K562 (cell line): ENCODE measurements around the gene REM2. TPM values are rescaled to one million over a fixed set of nuclear protein-coding genes. Genes with fewer than 3 reads are reported as not detected.

Experiments
- ATAC-seq: fragments of 200-7000 bp; cut with Tn5 transposase; 3 replicates; pipeline ENCODE4 v1.9.1; 2020; ENCODE audit warnings: moderate library complexity
- BruUV-seq: library from RNA; stranded (reverse); fragments of 400-500 nt; replicated peaks from 2 replicates; lab custom pipeline; 2021; lab: Mats Ljungman, UMichigan
- CTCF ChIA-PET: fragments of 300-600 bp; formaldehyde crosslinking; extraction: SDS; loops from one replicate; lab custom pipeline; 2021; ENCODE audit warnings: low intra/inter-chr PET ratio; lab: Yijun Ruan, JAX
- POLR2A ChIA-PET: fragments of 300-600, 350-650 bp; sonication (Branson Sonifier 250); formaldehyde crosslinking; extraction: SDS; loops from one replicate; lab custom pipeline; 2021; ENCODE audit warnings: antibody characterized with exemption, inconsistent platforms; lab: Yijun Ruan, JAX
- DNase-seq, 4 experiments: peaks; one replicate each; pipeline versions ENCODE4 v3.0.0 to v3.0.0-alpha.2; 2011 to 2018; ENCODE audit warnings: low spot score in 3 of 4, mixed read lengths in 3 of 4; ENCODE audit errors: extremely low read depth in 1 of 4
- FAIRE-seq: peaks from 2 replicates; lab custom pipeline; 2011; peaks lifted over from hg19 to GRCh38; lab: Jason Lieb, UNC
- H2AFZ ChIP-seq: 2 replicates; pipeline ENCODE4 v1.6.0; 2011; ENCODE audit warnings: low read depth, low read length, control low read depth, inconsistent platforms
- H3K27ac ChIP-seq: fragments of 200-600 bp; 3 replicates; pipeline ENCODE4 v1.8.0; 2011; ENCODE audit warnings: low read depth, mild to moderate bottlenecking, control low read depth, inconsistent platforms, low read length, moderate library complexity, mixed read lengths; ENCODE audit errors: extremely low read depth
- H3K27me3 ChIP-seq, 2 experiments: fragments of 300-600 bp in 1 of 2; 2 replicates in 1 of 2; 3 replicates in 1 of 2; pipeline versions ENCODE4 v1.6.0 to v1.8.0; 2011; ENCODE audit warnings: inconsistent platforms in 2 of 2, low read length in 2 of 2, mild to moderate bottlenecking in 1 of 2, mixed read lengths in 1 of 2, moderate library complexity in 1 of 2; ENCODE audit not compliant: control insufficient read depth in 2 of 2, insufficient read depth in 2 of 2
- H3K36me3 ChIP-seq: fragments of 300-600 bp; 3 replicates; pipeline ENCODE4 v1.8.0; 2011; ENCODE audit warnings: mild to moderate bottlenecking, low read length, inconsistent platforms; ENCODE audit not compliant: control insufficient read depth, insufficient read depth
- H3K4me1 ChIP-seq, 2 experiments: fragments of 200-600 bp in 1 of 2; replicated peaks in 1 of 2; 2 replicates in 1 of 2; 3 replicates in 1 of 2; pipeline versions ENCODE4 v1.5.1 to v1.8.0; 2011; ENCODE audit warnings: inconsistent platforms in 2 of 2, low read length in 2 of 2, mild to moderate bottlenecking in 1 of 2, mixed read lengths in 1 of 2, moderate library complexity in 1 of 2; ENCODE audit not compliant: control insufficient read depth in 2 of 2, insufficient read depth in 2 of 2
- H3K4me2 ChIP-seq: 2 replicates; pipeline ENCODE4 v1.6.1; 2011; ENCODE audit warnings: low read length, control low read depth, inconsistent platforms, mixed read lengths; ENCODE audit not compliant: insufficient read depth
- H3K4me3 ChIP-seq: fragments of 200-600 bp; sonication (generic), shearing (Covaris generic); 2 replicates; pipeline ENCODE4 v1.5.1; 2016; ENCODE audit warnings: control low read depth, inconsistent platforms
- H3K79me2 ChIP-seq: fragments of 200-600 bp; 3 replicates; pipeline ENCODE4 v1.8.0; 2011; ENCODE audit warnings: low read length, inconsistent platforms; ENCODE audit not compliant: control insufficient read depth, insufficient read depth
- H3K9ac ChIP-seq, 2 experiments: 2 replicates each; pipeline versions ENCODE4 v1.6.0 to v1.6.1; 2011; ENCODE audit warnings: low read depth in 2 of 2, low read length in 2 of 2, control low read depth in 1 of 2, inconsistent platforms in 1 of 2, mild to moderate bottlenecking in 1 of 2, mixed read lengths in 1 of 2; ENCODE audit not compliant: insufficient read depth in 1 of 2
- H3K9me1 ChIP-seq: one replicate; pipeline ENCODE4 v1.6.0; 2011; ENCODE audit warnings: inconsistent platforms, mild to moderate bottlenecking, low read length, moderate library complexity; ENCODE audit not compliant: control insufficient read depth, insufficient read depth
- H3K9me3 ChIP-seq: replicated peaks from 2 replicates; pipeline ENCODE4 v1.5.1; 2011; ENCODE audit warnings: low read depth, low read length, inconsistent platforms; ENCODE audit not compliant: control insufficient read depth, insufficient read depth
- H4K20me1 ChIP-seq: replicated peaks from 2 replicates; pipeline ENCODE4 v1.6.1; 2011; ENCODE audit warnings: low read length, inconsistent platforms, mixed read lengths; ENCODE audit not compliant: control insufficient read depth, insufficient read depth
- DIDO1 ChIP-seq: fragments of 450-650 bp; IDR thresholded peaks from 2 replicates; pipeline ENCODE4 v1.6.1; 2016; ENCODE audit warnings: low read depth, missing biosample characterization, missing genetic modification characterization
- HNRNPLL ChIP-seq: fragments of 200-400 bp; formaldehyde crosslinking; IDR thresholded peaks from 2 replicates; pipeline ENCODE4 v1.6.1; 2017; ENCODE audit warnings: low read length, low read depth, mild to moderate bottlenecking; ENCODE audit not compliant: poor library complexity, severe bottlenecking
- SOX6 ChIP-seq: fragments of 450-650 bp; IDR thresholded peaks from 2 replicates; pipeline ENCODE4 v1.6.1; 2014; ENCODE audit warnings: mild to moderate bottlenecking
- U2AF1 ChIP-seq: fragments of 200-400 bp; formaldehyde crosslinking; optimal IDR thresholded peaks from 2 replicates; pipeline ENCODE3; 2017; ENCODE audit warnings: mild to moderate bottlenecking, low read depth, low read length, moderate library complexity
- ZBTB7A ChIP-seq: IDR thresholded peaks from 2 replicates; pipeline ENCODE4 v1.6.1; 2011; ENCODE audit warnings: low read depth, mild to moderate bottlenecking, low read length, moderate library complexity, borderline replicate concordance; ENCODE audit not compliant: control insufficient read depth
- ZNF121 ChIP-seq: sonication (generic); formaldehyde crosslinking; conservative IDR thresholded peaks from 2 replicates; pipeline ENCODE4 v1.8.0; 2022; ENCODE audit warnings: missing genetic modification reagents
- ZNF232 ChIP-seq: sonication (generic); formaldehyde crosslinking; IDR thresholded peaks from 2 replicates; pipeline ENCODE4 v1.8.0; 2022; ENCODE audit warnings: mild to moderate bottlenecking, missing genetic modification reagents
- WGBS: fragments of 100-300 bp; shearing (Covaris generic); methylation state at CpG from one replicate; pipeline ENCODE4 v1.1.6; 2016; ENCODE audit warnings: low coverage, mixed read lengths; ENCODE audit not compliant: insufficient coverage; ENCODE audit errors: missing lambda C conversion rate; 5-methylcytosine and 5-hydroxymethylcytosine counted together
- in situ Hi-C: fragments of 300-500 bp; cut with MboI; formaldehyde crosslinking; loops from 4 replicates; pipeline ENCODE4 v1.15.0; 2018; ENCODE audit warnings: inconsistent platforms, mixed read lengths
- intact Hi-C: fragments of 100-400 bp; cut with micrococcal nuclease; formaldehyde crosslinking; loops from 2 replicates; pipeline ENCODE4 v1.14.2; 2022
- polyA plus RNA-seq, 8 experiments: library from polyadenylated mRNA; depleted of rRNA in 4 of 8; stranded (reverse) in 5 of 8; unstranded in 3 of 8; fragments of >200 nt; fragmentation: Nextera tagmentation in 2 of 8; fragmentation: Illumina TruSeq in 1 of 8; extraction: Ambion mirVana in 2 of 8; extraction: Trizol in 1 of 8; gene quantifications; 2 replicates each; pipeline versions ENCODE4 v1.2.1 to v1.2.3, GENCODE V29; 2011 to 2014; ENCODE audit warnings: inconsistent platforms in 1 of 8, missing spikeins in 1 of 8
- total RNA-seq, 7 experiments: library from RNA; depleted of rRNA in 6 of 7; stranded (reverse); fragments of >200 nt in 6 of 7; fragmentation: Illumina TruSeq in 2 of 7; extraction: Trizol in 2 of 7; gene quantifications; 2 replicates each; pipeline versions ENCODE4 v1.2.1 to v1.2.3, GENCODE V29; 2011 to 2021; ENCODE audit warnings: low replicate concordance in 1 of 7
- TF ChIP-seq, protein P1 (sequence below): fragments of 450-650 bp; IDR thresholded peaks from 2 replicates; pipeline ENCODE4 v1.6.1; 2017; ENCODE audit warnings: mild to moderate bottlenecking, moderate library complexity

The REM2 gene
- total and polyA plus RNA-seq, 9 of the 15 experiments (the other 6 are each of a cell fraction or from before 2014, with no cell fraction given), result 0.18 to 1.0 (median 0.38) TPM

DNA sequence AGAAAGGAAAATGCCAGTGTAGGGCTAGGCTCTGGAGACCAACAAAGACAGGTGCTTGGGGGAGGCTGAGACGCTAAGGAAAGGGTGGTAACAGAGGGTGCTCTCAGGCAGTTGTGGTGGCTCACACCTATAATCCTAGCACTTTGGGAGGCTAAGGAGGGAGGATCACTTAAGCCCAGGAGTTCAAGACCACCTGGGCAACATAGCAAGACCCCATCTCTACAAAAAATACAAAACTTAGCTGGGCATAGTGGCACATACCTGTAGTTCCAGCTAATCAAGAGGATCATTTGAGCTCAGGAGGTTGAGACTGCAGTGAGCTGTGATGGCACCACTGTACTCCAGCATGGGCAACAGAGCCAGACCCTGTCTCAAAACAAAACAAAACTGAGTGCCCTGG is 12.4 kb downstream of the REM2 start:
- Histone ChIP-seq H3K4me1 (peaks cover 13 to 42% of the 10 kb centered on the region in 2 experiments; a peak in 3 of 5 replicates), H3K36me3 (peaks cover 12% of the 10 kb centered on the region), H3K9ac (no peak overlapping the region), H3K4me2 (no peak overlapping the region), H3K27ac (no peak overlapping the region), H3K9me1 (peaks cover 3% of the 10 kb centered on the region), H2AFZ (no peak overlapping the region), H3K27me3 (no peaks in the 10 kb centered on the region), H3K79me2 (no peaks in the 10 kb centered on the region), H3K9me3 (no peaks in the 10 kb centered on the region), H3K4me3 (no peak overlapping the region), H4K20me1 (no peaks in the 10 kb centered on the region)
- DNase-seq, result no peak
- ATAC-seq, result no peak
- in situ Hi-C loops, result no loop called here
- intact Hi-C loops, result no loop called here
- BruUV-seq, result no TSS peak
- FAIRE-seq, result no peak
- POLR2A ChIA-PET, result interaction anchor here (0.6 to 2.5 kb wide), 6 partner anchors 9 to 129 kb away, joined by 3 to 8 read pairs (median 4); partner anchors contain the start of genes OXA1L, RBM23 and REM2
- CTCF ChIA-PET, result no interaction called here
- 92% methylated on average over 1 of the region's 1 CpG for WGBS
- TF ChIP-seq SOX6 (no peak), ZNF232 (CRISPR knock-in tag) (no peak), HNRNPLL (no peak), U2AF1 (no peak), ZBTB7A (no peak), ZNF121 (CRISPR knock-in tag) (peak; percentile 39; the same call in 1 of the 2 replicates), DIDO1 (no peak)
- TF ChIP-seq, protein P1, sequence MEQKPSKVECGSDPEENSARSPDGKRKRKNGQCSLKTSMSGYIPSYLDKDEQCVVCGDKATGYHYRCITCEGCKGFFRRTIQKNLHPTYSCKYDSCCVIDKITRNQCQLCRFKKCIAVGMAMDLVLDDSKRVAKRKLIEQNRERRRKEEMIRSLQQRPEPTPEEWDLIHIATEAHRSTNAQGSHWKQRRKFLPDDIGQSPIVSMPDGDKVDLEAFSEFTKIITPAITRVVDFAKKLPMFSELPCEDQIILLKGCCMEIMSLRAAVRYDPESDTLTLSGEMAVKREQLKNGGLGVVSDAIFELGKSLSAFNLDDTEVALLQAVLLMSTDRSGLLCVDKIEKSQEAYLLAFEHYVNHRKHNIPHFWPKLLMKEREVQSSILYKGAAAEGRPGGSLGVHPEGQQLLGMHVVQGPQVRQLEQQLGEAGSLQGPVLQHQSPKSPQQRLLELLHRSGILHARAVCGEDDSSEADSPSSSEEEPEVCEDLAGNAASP, result no peak
